Ishikawa (cell line): ENCODE measurements around the gene DTNBP1.

Experiments used
- CEBPB ChIP-seq: IDR thresholded peaks from 2 replicates; pipeline ENCODE4 v1.6.1; 2012
- CREB1 ChIP-seq: IDR thresholded peaks from 2 replicates; pipeline ENCODE4 v1.6.1; 2012; ENCODE audit warnings: low read depth
- EGR1 ChIP-seq: IDR thresholded peaks from 2 replicates; pipeline ENCODE4 v1.6.1; 2012
- EP300 ChIP-seq: IDR thresholded peaks from 2 replicates; pipeline ENCODE4 v1.6.1; 2012; ENCODE audit warnings: borderline replicate concordance
- FOXM1 ChIP-seq: IDR thresholded peaks from 2 replicates; pipeline ENCODE4 v1.6.1; 2012; ENCODE audit warnings: low read depth, borderline replicate concordance
- NFIC ChIP-seq: IDR thresholded peaks from 2 replicates; pipeline ENCODE4 v1.6.1; 2012
- RAD21 ChIP-seq: IDR thresholded peaks from 2 replicates; pipeline ENCODE4 v1.6.1; 2012; ENCODE audit warnings: low read depth
- TAF1 ChIP-seq: IDR thresholded peaks from 2 replicates; pipeline ENCODE4 v1.6.1; 2012; ENCODE audit warnings: low read depth, mild to moderate bottlenecking
- TCF12 ChIP-seq: IDR thresholded peaks from 2 replicates; pipeline ENCODE4 v1.6.1; 2012; ENCODE audit warnings: low read depth
- TEAD4 ChIP-seq: IDR thresholded peaks from 2 replicates; pipeline ENCODE4 v1.6.1; 2012
- YY1 ChIP-seq: IDR thresholded peaks from 2 replicates; pipeline ENCODE4 v1.6.1; 2012; ENCODE audit warnings: low read depth
- ZBTB7A ChIP-seq: IDR thresholded peaks from 2 replicates; pipeline ENCODE4 v1.6.1; 2012; ENCODE audit warnings: low read depth
- TF ChIP-seq, protein P1 (sequence below): IDR thresholded peaks from 2 replicates; pipeline ENCODE4 v1.6.1; 2012; ENCODE audit warnings: low read depth, mild to moderate bottlenecking
- TF ChIP-seq, protein P2 (sequence below): IDR thresholded peaks from 2 replicates; pipeline ENCODE4 v1.6.1; 2012
- TF ChIP-seq, protein P3 (sequence below): IDR thresholded peaks from 2 replicates; pipeline ENCODE4 v1.6.1; 2012

DTNBP1 gene

DNA sequence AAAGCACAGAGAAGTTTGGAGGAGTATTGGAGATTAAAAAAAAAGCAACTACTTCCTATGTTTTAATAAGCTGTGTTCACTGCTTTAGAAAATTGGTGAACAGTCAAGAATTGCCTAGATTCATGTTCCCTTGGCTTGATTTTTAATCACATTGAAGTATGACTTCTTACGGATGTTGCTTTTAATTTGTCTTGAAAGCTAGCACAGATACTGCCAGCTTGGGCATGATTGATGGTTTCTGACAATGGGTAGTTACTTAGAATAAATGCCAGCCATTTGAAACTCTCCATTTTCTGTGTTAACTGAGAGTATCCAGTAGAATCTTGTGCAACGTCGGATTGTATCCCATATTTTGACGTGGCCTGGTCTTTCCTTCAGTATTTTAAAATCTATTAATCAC is 178.0 kb downstream of the DTNBP1 start:
- no peak for TF ChIP-seq TEAD4
- TF ChIP-seq, protein P1, sequence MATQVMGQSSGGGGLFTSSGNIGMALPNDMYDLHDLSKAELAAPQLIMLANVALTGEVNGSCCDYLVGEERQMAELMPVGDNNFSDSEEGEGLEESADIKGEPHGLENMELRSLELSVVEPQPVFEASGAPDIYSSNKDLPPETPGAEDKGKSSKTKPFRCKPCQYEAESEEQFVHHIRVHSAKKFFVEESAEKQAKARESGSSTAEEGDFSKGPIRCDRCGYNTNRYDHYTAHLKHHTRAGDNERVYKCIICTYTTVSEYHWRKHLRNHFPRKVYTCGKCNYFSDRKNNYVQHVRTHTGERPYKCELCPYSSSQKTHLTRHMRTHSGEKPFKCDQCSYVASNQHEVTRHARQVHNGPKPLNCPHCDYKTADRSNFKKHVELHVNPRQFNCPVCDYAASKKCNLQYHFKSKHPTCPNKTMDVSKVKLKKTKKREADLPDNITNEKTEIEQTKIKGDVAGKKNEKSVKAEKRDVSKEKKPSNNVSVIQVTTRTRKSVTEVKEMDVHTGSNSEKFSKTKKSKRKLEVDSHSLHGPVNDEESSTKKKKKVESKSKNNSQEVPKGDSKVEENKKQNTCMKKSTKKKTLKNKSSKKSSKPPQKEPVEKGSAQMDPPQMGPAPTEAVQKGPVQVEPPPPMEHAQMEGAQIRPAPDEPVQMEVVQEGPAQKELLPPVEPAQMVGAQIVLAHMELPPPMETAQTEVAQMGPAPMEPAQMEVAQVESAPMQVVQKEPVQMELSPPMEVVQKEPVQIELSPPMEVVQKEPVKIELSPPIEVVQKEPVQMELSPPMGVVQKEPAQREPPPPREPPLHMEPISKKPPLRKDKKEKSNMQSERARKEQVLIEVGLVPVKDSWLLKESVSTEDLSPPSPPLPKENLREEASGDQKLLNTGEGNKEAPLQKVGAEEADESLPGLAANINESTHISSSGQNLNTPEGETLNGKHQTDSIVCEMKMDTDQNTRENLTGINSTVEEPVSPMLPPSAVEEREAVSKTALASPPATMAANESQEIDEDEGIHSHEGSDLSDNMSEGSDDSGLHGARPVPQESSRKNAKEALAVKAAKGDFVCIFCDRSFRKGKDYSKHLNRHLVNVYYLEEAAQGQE, result no peak
- TF ChIP-seq, protein P2, sequence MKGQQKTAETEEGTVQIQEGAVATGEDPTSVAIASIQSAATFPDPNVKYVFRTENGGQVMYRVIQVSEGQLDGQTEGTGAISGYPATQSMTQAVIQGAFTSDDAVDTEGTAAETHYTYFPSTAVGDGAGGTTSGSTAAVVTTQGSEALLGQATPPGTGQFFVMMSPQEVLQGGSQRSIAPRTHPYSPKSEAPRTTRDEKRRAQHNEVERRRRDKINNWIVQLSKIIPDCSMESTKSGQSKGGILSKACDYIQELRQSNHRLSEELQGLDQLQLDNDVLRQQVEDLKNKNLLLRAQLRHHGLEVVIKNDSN, result no peak
- TF ChIP-seq, protein P3, sequence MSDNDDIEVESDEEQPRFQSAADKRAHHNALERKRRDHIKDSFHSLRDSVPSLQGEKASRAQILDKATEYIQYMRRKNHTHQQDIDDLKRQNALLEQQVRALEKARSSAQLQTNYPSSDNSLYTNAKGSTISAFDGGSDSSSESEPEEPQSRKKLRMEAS, result no peak
- TF ChIP-seq EGR1, result no peak
- no peak for TF ChIP-seq RAD21
- TF ChIP-seq CREB1, result no peak
- no peak for TF ChIP-seq CEBPB
- no peak for TF ChIP-seq EP300
- no peak for TF ChIP-seq ZBTB7A
- TF ChIP-seq FOXM1, result no peak

DNA sequence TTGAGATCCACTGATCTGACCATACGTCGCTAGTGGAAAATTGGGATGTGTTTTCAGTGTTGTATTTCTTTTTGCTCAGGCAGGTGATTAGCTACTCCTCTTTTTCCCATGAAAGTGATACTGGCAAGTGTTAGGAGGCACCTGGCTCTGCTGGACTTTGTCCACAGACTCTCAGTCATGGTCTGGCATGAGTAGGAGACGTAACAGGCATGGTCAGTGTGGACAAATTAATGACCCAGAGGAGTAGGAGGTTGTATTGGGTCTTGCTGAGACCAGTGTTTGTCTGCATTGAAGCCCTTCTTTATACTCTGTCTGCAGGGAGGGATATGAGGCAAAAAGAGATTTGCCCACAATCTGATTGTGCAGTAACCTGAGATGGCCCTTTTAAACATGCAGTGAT is 178.7 kb downstream of the DTNBP1 start:
- no peak for TF ChIP-seq CREB1
- TF ChIP-seq, protein P1, result no peak

DNA sequence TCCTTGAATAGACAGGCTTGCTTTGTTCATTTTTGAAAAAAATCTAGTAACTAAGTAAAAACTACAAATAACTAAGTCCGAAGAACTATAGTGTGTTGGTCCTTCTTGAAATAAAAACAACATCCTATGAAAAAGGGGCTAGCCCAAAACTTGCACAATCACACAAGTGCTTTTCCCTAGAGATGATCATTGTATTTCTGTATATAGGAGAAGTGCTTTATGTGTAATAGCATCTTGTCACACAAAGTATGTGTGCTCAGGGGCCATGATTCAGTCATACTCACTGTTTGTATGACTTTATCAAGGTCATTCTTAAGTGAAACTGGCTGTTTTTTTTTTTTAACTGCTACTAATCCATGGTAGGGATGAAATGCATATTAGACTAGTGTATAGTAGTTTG is 179.8 kb downstream of the DTNBP1 start:
- TF ChIP-seq, protein P2, result no peak
- no peak for TF ChIP-seq ZBTB7A
- no peak for TF ChIP-seq YY1
- no peak for TF ChIP-seq FOXM1
- TF ChIP-seq CREB1, result no peak
- TF ChIP-seq TCF12, result no peak
- no peak for TF ChIP-seq TEAD4
- TF ChIP-seq, protein P3, result no peak
- TF ChIP-seq EGR1, result no peak
- no peak for TF ChIP-seq CEBPB
- TF ChIP-seq TAF1, result no peak
- no peak for TF ChIP-seq RAD21
- TF ChIP-seq, protein P1, result no peak
- no peak for TF ChIP-seq EP300
- TF ChIP-seq NFIC, result no peak

DNA sequence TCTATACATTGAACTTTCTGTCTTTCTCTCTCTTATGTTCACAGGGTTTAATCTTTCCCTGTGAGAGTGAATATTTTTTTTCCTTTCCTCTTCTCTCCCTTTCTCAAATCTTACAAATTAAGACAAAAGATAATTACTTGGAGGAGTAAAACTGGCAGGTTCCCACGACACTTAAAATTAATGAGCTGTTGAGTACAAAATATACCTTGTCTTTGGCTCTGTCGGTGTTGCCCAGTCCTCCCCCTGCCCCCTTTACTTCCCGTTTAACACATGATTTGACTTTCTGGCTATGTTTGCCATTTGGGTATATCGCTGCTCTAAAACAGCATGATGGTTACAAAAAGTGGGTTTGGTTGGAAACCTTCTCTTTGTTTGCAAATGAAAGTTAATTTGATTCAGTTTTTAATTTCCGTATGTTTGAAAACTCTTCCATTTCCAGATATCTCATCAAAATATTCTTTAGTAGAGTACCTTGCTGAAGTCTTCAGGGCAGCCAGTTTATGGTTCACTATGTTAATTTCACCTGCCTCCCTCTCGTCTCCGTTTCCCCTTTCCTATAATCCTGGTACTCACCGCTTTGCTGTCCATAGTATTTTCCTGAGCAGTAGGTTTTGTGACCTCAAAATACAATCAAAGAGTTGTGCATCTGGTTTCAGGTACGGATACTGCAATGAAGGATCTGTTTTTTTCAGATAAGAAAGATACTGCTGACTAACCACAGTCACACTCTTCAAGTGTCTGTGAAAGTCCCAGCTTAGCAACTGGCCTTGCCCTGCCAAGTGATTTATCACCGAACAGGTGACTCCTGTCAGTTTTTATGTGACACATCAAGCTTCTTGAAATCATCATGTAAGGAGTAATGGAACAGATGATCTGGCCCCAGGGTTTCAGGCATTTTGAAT is 181.2 kb downstream of the DTNBP1 start:
- TF ChIP-seq YY1 (no peak), EGR1 (no peak), TEAD4 (no peak), EP300 (no peak), NFIC (no peak), ZBTB7A (no peak), RAD21 (no peak), FOXM1 (no peak), CEBPB (no peak), TCF12 (no peak), CREB1 (no peak), TAF1 (no peak)
- TF ChIP-seq, protein P3, result no peak
- TF ChIP-seq, protein P1, result no peak
- TF ChIP-seq, protein P2, result no peak
